Chondrocyte (in vitro differentiated cells): ENCODE measurements around the gene ARNT2. TPM values are rescaled to one million over a fixed set of nuclear protein-coding genes. Genes with fewer than 3 reads are reported as not detected.

Experiments
- DNase-seq: peaks from one replicate; pipeline ENCODE4 v3.0.0; 2021; ENCODE audit warnings: mixed read lengths, low spot score
- H3K27ac Mint-ChIP-seq: one replicate; pipeline ENCODE4 v1.8.0; 2021; ENCODE audit warnings: mild to moderate bottlenecking, moderate library complexity, mixed read lengths; ENCODE audit not compliant: unreplicated experiment
- H3K27me3 Mint-ChIP-seq: 2 replicates; pipeline ENCODE4 v1.8.0; 2021; ENCODE audit warnings: low read depth, mixed read lengths
- H3K36me3 Mint-ChIP-seq: 2 replicates; pipeline ENCODE4 v1.8.0; 2021; ENCODE audit warnings: low read depth, mixed read lengths
- H3K4me1 Mint-ChIP-seq: 2 replicates; pipeline ENCODE4 v1.8.0; 2021; ENCODE audit warnings: low read depth, mild to moderate bottlenecking, mixed read lengths
- H3K4me3 Mint-ChIP-seq: one replicate; pipeline ENCODE4 v1.8.0; 2021; ENCODE audit warnings: mild to moderate bottlenecking, moderate library complexity, mixed read lengths; ENCODE audit not compliant: unreplicated experiment
- H3K9me3 Mint-ChIP-seq: 2 replicates; pipeline ENCODE4 v1.8.0; 2021; ENCODE audit warnings: low read depth, mixed read lengths
- total RNA-seq: library from RNA; stranded (reverse); gene quantifications from 3 replicates; pipeline ENCODE4 v1.2.1, GENCODE V29; 2021
- TF ChIP-seq, protein P1 (sequence below): fragments of 200-600 bp; sonication (generic); IDR thresholded peaks from 2 replicates; pipeline ENCODE4 v1.5.0; 2021; ENCODE audit warnings: antibody characterized with exemption, mild to moderate bottlenecking, moderate library complexity

The ARNT2 gene
- total RNA-seq, 1 donor from 2014 or later = 20.2 TPM

GRCh38 chr15:80585544-80586018, 181.4 kb downstream of the ARNT2 start:
- TF ChIP-seq, protein P1, sequence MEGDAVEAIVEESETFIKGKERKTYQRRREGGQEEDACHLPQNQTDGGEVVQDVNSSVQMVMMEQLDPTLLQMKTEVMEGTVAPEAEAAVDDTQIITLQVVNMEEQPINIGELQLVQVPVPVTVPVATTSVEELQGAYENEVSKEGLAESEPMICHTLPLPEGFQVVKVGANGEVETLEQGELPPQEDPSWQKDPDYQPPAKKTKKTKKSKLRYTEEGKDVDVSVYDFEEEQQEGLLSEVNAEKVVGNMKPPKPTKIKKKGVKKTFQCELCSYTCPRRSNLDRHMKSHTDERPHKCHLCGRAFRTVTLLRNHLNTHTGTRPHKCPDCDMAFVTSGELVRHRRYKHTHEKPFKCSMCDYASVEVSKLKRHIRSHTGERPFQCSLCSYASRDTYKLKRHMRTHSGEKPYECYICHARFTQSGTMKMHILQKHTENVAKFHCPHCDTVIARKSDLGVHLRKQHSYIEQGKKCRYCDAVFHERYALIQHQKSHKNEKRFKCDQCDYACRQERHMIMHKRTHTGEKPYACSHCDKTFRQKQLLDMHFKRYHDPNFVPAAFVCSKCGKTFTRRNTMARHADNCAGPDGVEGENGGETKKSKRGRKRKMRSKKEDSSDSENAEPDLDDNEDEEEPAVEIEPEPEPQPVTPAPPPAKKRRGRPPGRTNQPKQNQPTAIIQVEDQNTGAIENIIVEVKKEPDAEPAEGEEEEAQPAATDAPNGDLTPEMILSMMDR = no peak
- no peak overlapping the region for H3K4me3 Mint-ChIP-seq
- H3K27me3 Mint-ChIP-seq = no peaks in the 10 kb centered on the region
- H3K4me1 Mint-ChIP-seq = no peaks in the 10 kb centered on the region
- H3K27ac Mint-ChIP-seq = no peak overlapping the region
- peaks cover 33% of the 10 kb centered on the region for H3K36me3 Mint-ChIP-seq
- no peak for DNase-seq
- H3K9me3 Mint-ChIP-seq = no peaks in the 10 kb centered on the region

- no peaks in the 10 kb centered on the region for H3K9me3 Mint-ChIP-seq
- H3K36me3 Mint-ChIP-seq = peaks cover 35% of the 10 kb centered on the region
- TF ChIP-seq, protein P1 = no peak
- no peak overlapping the region for H3K4me3 Mint-ChIP-seq
- no peaks in the 10 kb centered on the region for H3K4me1 Mint-ChIP-seq
- DNase-seq = no peak
- H3K27me3 Mint-ChIP-seq = no peaks in the 10 kb centered on the region
- no peak overlapping the region for H3K27ac Mint-ChIP-seq
Observed at GRCh38 chr15:80586161-80586560, 182.0 kb downstream of the ARNT2 start.

GRCh38 chr15:80587007-80587406, 182.8 kb downstream of the ARNT2 start:
- no peaks in the 10 kb centered on the region for H3K9me3 Mint-ChIP-seq
- DNase-seq = no peak
- TF ChIP-seq, protein P1 = no peak
- H3K27me3 Mint-ChIP-seq = no peaks in the 10 kb centered on the region
- no peak overlapping the region for H3K27ac Mint-ChIP-seq
- H3K4me1 Mint-ChIP-seq = no peaks in the 10 kb centered on the region
- H3K4me3 Mint-ChIP-seq = no peak overlapping the region
- peaks cover 34% of the 10 kb centered on the region for H3K36me3 Mint-ChIP-seq

- Mint-ChIP-seq H3K27me3 (no peaks in the 10 kb centered on the region), H3K27ac (no peak overlapping the region), H3K36me3 (peaks cover 28% of the 10 kb centered on the region)
Observed at GRCh38 chr15:80587816-80588456, 183.8 kb downstream of the ARNT2 start.

DNA sequence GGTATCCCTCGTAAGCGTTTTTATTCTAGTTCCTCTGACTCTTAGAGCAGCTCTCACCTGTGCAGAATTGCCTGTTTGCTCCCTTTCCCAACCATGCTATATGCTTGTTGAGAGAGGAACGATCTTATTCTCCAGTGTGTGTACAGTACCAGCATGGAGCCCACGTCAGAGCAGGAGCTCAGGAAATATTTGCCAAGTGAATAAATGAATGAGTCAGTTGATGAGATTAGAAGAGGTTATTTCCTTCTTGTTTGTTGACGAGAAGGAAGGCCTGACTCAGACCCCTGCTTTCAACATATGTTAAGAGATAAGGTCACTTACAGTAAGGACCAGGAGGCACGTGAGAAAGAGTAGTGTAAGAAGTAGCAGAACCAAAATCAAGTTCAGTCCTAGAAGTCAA, 184.6 kb downstream of the ARNT2 start:
- Mint-ChIP-seq H3K27ac (no peak overlapping the region), H3K4me1 (no peaks in the 10 kb centered on the region), H3K27me3 (no peaks in the 10 kb centered on the region), H3K9me3 (no peaks in the 10 kb centered on the region), H3K4me3 (no peak overlapping the region), H3K36me3 (peaks cover 25% of the 10 kb centered on the region)
- TF ChIP-seq, protein P1 = no peak
- no peak for DNase-seq

More at GRCh38 chr15:80587816-80588456, 183.8 kb downstream of the ARNT2 start:
- Mint-ChIP-seq H3K9me3 (no peaks in the 10 kb centered on the region), H3K4me3 (no peak overlapping the region), H3K4me1 (no peaks in the 10 kb centered on the region)
- no peak for DNase-seq
- TF ChIP-seq, protein P1 = no peak
